Liver (tissue), 9 donors: Measurements from ENCODE around the gene FAM181B. TPM values are rescaled to one million over a fixed set of nuclear protein-coding genes. Genes with fewer than 3 reads are reported as not detected.

ENCODE experiments used
- DNase-seq: peaks from one replicate; pipeline ENCODE4 v3.0.0-alpha.2; 2017; ENCODE audit warnings: low spot score
- H3K27ac ChIP-seq, 2 donors: one replicate each; pipeline ENCODE4 v1.7.0; 2013; ENCODE audit warnings: inconsistent platforms in 2 of 2, low read length in 2 of 2, control low read depth in 1 of 2, low read depth in 1 of 2, mild to moderate bottlenecking in 1 of 2
- H3K27me3 ChIP-seq, 4 donors: one replicate each; pipeline versions ENCODE4 v1.6.1 to v1.7.0; 2013; ENCODE audit warnings: low read length in 3 of 4, inconsistent platforms in 1 of 4, mild to moderate bottlenecking in 1 of 4, moderate library complexity in 1 of 4; ENCODE audit not compliant: control insufficient read depth in 4 of 4, insufficient read depth in 4 of 4
- H3K36me3 ChIP-seq, 4 donors: one replicate each; pipeline versions ENCODE4 v1.6.1 to v1.7.0; 2013; ENCODE audit warnings: low read length in 3 of 4, mild to moderate bottlenecking in 3 of 4, low read depth in 1 of 4, moderate library complexity in 1 of 4; ENCODE audit not compliant: control insufficient read depth in 4 of 4, insufficient read depth in 3 of 4
- H3K4me1 ChIP-seq, 4 donors: one replicate each; pipeline versions ENCODE4 v1.6.1 to v1.7.0; 2013; ENCODE audit warnings: low read length in 3 of 4, mild to moderate bottlenecking in 3 of 4, moderate library complexity in 1 of 4; ENCODE audit not compliant: control insufficient read depth in 4 of 4, insufficient read depth in 4 of 4
- H3K4me3 ChIP-seq, 3 donors: one replicate each; pipeline versions ENCODE4 v1.6.1 to v1.7.0; 2013; ENCODE audit warnings: low read length in 3 of 3, control low read depth in 1 of 3, low read depth in 1 of 3, mild to moderate bottlenecking in 1 of 3
- H3K9ac ChIP-seq, 2 donors: one replicate each; pipeline ENCODE4 v1.7.0; 2013; ENCODE audit warnings: low read length in 2 of 2, mild to moderate bottlenecking in 2 of 2, moderate library complexity in 2 of 2, control low read depth in 1 of 2, low read depth in 1 of 2
- H3K9me3 ChIP-seq, 4 donors: one replicate each; pipeline versions ENCODE4 v1.6.1 to v1.7.0; 2013; ENCODE audit warnings: low read length in 3 of 4; ENCODE audit not compliant: control insufficient read depth in 4 of 4
- ATF3 ChIP-seq: IDR thresholded peaks from 2 replicates; pipeline ENCODE4 v1.6.1; 2016; ENCODE audit warnings: antibody characterized with exemption
- CTCF ChIP-seq: fragments of 150-350 bp; IDR thresholded peaks from 2 replicates; pipeline ENCODE4 v1.5.1; 2017; ENCODE audit warnings: improper control_type of control experiment, low read depth, low read length; ENCODE audit not compliant: missing input control
- EGR1 ChIP-seq, 2 donors: IDR thresholded peaks; 2 replicates each; pipeline ENCODE4 v1.6.1; 2016 to 2018; ENCODE audit warnings: antibody characterized with exemption in 2 of 2, low read depth in 2 of 2
- FOXA1 ChIP-seq: IDR thresholded peaks from 2 replicates; pipeline ENCODE4 v1.6.1; 2016; ENCODE audit warnings: antibody characterized with exemption
- FOXA2 ChIP-seq: IDR thresholded peaks from 2 replicates; pipeline ENCODE4 v1.6.1; 2016; ENCODE audit warnings: antibody characterized with exemption
- GABPA ChIP-seq, 2 donors: IDR thresholded peaks in 1 of 2; conservative IDR thresholded peaks in 1 of 2; 2 replicates each; pipeline ENCODE4 v1.6.1; 2016; ENCODE audit warnings: antibody characterized with exemption in 2 of 2, mild to moderate bottlenecking in 1 of 2, moderate library complexity in 1 of 2
- HNF4A ChIP-seq, 2 donors: conservative IDR thresholded peaks; 2 replicates each; pipeline ENCODE4 v1.6.1; 2016; ENCODE audit warnings: antibody characterized with exemption in 2 of 2, mild to moderate bottlenecking in 2 of 2
- HNF4G ChIP-seq: IDR thresholded peaks from 2 replicates; pipeline ENCODE4 v1.6.1; 2016; ENCODE audit warnings: antibody characterized with exemption
- JUND ChIP-seq, 2 donors: IDR thresholded peaks; 2 replicates each; pipeline ENCODE4 v1.6.1; 2016; ENCODE audit warnings: antibody characterized with exemption in 2 of 2
- MAX ChIP-seq: IDR thresholded peaks from 2 replicates; pipeline ENCODE4 v1.6.1; 2016; ENCODE audit warnings: antibody characterized with exemption
- NR2F2 ChIP-seq: IDR thresholded peaks from 2 replicates; pipeline ENCODE4 v1.6.1; 2016; ENCODE audit warnings: antibody characterized with exemption
- RAD21 ChIP-seq, 2 donors: IDR thresholded peaks; 2 replicates each; pipeline ENCODE4 v1.6.1; 2016; ENCODE audit warnings: antibody characterized with exemption in 2 of 2, mild to moderate bottlenecking in 2 of 2
- REST ChIP-seq: IDR thresholded peaks from 2 replicates; pipeline ENCODE4 v1.6.1; 2016; ENCODE audit warnings: antibody characterized with exemption, mild to moderate bottlenecking
- RXRA ChIP-seq, 2 donors: IDR thresholded peaks; 2 replicates each; pipeline ENCODE4 v1.6.1; 2017 to 2018; ENCODE audit warnings: antibody characterized with exemption in 2 of 2, mild to moderate bottlenecking in 1 of 2
- SP1 ChIP-seq: IDR thresholded peaks from 2 replicates; pipeline ENCODE4 v1.6.1; 2018; ENCODE audit warnings: antibody characterized with exemption, mild to moderate bottlenecking
- TAF1 ChIP-seq: conservative IDR thresholded peaks from 2 replicates; pipeline ENCODE4 v1.6.1; 2016; ENCODE audit warnings: antibody characterized with exemption, mild to moderate bottlenecking
- YY1 ChIP-seq: IDR thresholded peaks from 2 replicates; pipeline ENCODE4 v1.6.1; 2016; ENCODE audit warnings: antibody characterized with exemption, mild to moderate bottlenecking
- ZBTB33 ChIP-seq: IDR thresholded peaks from 2 replicates; pipeline ENCODE4 v1.6.1; 2016; ENCODE audit warnings: antibody characterized with exemption
- WGBS: extraction: QIAGEN DNeasy Blood & Tissue Kit; methylation state at CpG from one replicate; pipeline ENCODE4 v1.1.7; 2013; 5-methylcytosine and 5-hydroxymethylcytosine counted together
- polyA plus RNA-seq, 2 donors: library from polyadenylated mRNA; stranded (reverse) in 1 of 2; unstranded in 1 of 2; fragments of 200-250 nt in 1 of 2; fragments of >200 nt in 1 of 2; fragmentation: Nextera tagmentation in 1 of 2; extraction: Ambion mirVana in 1 of 2; gene quantifications; one replicate each; pipeline versions ENCODE4 v1.2.1 to v1.2.3, GENCODE V29; 2013 to 2015
- total RNA-seq, 2 donors: library from RNA; depleted of rRNA; stranded (reverse); fragments of >200 nt; gene quantifications; one replicate each; pipeline ENCODE4 v1.2.3, GENCODE V29; 2014
- donor health status: healthy.
- donor health status: healthy.
- donor health status: healthy.
- donor health status: healthy.
- donor health status: healthy.

Gene FAM181B
- total and polyA plus RNA-seq, 4 donors: under 0.01 to 0.03 TPM; not detected in 2

- H3K27ac ChIP-seq: no peak overlapping the region
- no peaks in the 10 kb centered on the region for H3K36me3 ChIP-seq
- TF ChIP-seq HNF4A (conservative IDR thresholded peaks at IDR 0.05): no peak
- TF ChIP-seq SP1: no peak
- TF ChIP-seq GABPA (IDR thresholded peaks at IDR 0.05 in 1 of 2, conservative IDR thresholded peaks at IDR 0.05 in 1 of 2): no peak
- TF ChIP-seq HNF4G: no peak
- TF ChIP-seq REST: no peak
- TF ChIP-seq TAF1: no peak
- TF ChIP-seq FOXA2: no peak
- no peak for TF ChIP-seq ZBTB33
- TF ChIP-seq CTCF: no peak
- H3K27me3 ChIP-seq: no peaks in the 10 kb centered on the region
- DNase-seq: no peak
- no peak overlapping the region for H3K9ac ChIP-seq
- peaks cover 0 to 3% (median 2%) of the 10 kb centered on the region in 4 donors for H3K9me3 ChIP-seq
- no peak overlapping the region for H3K4me3 ChIP-seq
- no peaks in the 10 kb centered on the region for H3K4me1 ChIP-seq
- WGBS: 80% methylated on average over 4 of the region's 4 CpGs
Observed at GRCh38 chr11:82771781-82772180, 38.1 kb upstream of the FAM181B start.

GRCh38 chr11:82767123-82767522, 33.5 kb upstream of the FAM181B start:
- Histone ChIP-seq H3K4me3 (no peak overlapping the region), H3K36me3 (no peaks in the 10 kb centered on the region), H3K27me3 (no peaks in the 10 kb centered on the region), H3K4me1 (no peaks in the 10 kb centered on the region), H3K27ac (no peak overlapping the region), H3K9ac (no peak overlapping the region), H3K9me3 (no peaks in the 10 kb centered on the region)
- TF ChIP-seq FOXA1 (no peak), GABPA (IDR thresholded peaks at IDR 0.05 in 1 of 2, conservative IDR thresholded peaks at IDR 0.05 in 1 of 2) (no peak), FOXA2 (no peak), CTCF (no peak), NR2F2 (no peak), SP1 (no peak), RAD21 (IDR thresholded peaks at IDR 0.05) (no peak), REST (no peak), JUND (IDR thresholded peaks at IDR 0.05) (no peak), RXRA (IDR thresholded peaks at IDR 0.05) (no peak), MAX (no peak), HNF4A (conservative IDR thresholded peaks at IDR 0.05) (no peak), YY1 (no peak), TAF1 (no peak), ATF3 (no peak), EGR1 (IDR thresholded peaks at IDR 0.05; ENCODE audit: low read depth in 2 of 2) (no peak), HNF4G (no peak)
- WGBS: 50% methylated on average over 1 of the region's 1 CpG
- no peak for DNase-seq
